GM12891 (cell line): ENCODE results near the gene ZNRD2.
"Not testable (repeated sequence)": the region's sequence is repeated elsewhere in the genome, so short reads cannot be mapped to it uniquely, and the experiment has no call there.

Experiments
- DNase-seq: peaks from one replicate; pipeline ENCODE4 v3.0.0; 2011; ENCODE audit warnings: low spot score; ENCODE audit not compliant: insufficient read length
- FAIRE-seq: peaks from 2 replicates; lab custom pipeline; 2011; peaks lifted over from hg19 to GRCh38; lab: Jason Lieb, UNC
- PAX5 ChIP-seq: IDR thresholded peaks from 2 replicates; pipeline ENCODE4 v1.6.1; 2011; ENCODE audit warnings: low read length, moderate library complexity, mild to moderate bottlenecking; ENCODE audit not compliant: insufficient read depth, severe bottlenecking
- POLR2A ChIP-seq: IDR thresholded peaks from 2 replicates; pipeline ENCODE4 v1.6.1; 2011; ENCODE audit warnings: low read depth, low read length, control low read depth
- POLR2AphosphoS5 ChIP-seq: IDR thresholded peaks from 2 replicates; pipeline ENCODE4 v1.6.1; 2011; ENCODE audit warnings: low read depth, low read length, control low read depth
- POU2F2 ChIP-seq: IDR thresholded peaks from 2 replicates; pipeline ENCODE4 v1.6.1; 2011; ENCODE audit warnings: low read depth, mild to moderate bottlenecking, control low read depth, low read length, moderate library complexity
- SPI1 ChIP-seq: IDR thresholded peaks from 2 replicates; pipeline ENCODE4 v1.6.1; 2011; ENCODE audit warnings: low read depth, low read length, control low read depth
- TAF1 ChIP-seq: IDR thresholded peaks from 2 replicates; pipeline ENCODE4 v1.6.1; 2011; ENCODE audit warnings: low read depth, low read length, control low read depth

ZNRD2 gene

DNA sequence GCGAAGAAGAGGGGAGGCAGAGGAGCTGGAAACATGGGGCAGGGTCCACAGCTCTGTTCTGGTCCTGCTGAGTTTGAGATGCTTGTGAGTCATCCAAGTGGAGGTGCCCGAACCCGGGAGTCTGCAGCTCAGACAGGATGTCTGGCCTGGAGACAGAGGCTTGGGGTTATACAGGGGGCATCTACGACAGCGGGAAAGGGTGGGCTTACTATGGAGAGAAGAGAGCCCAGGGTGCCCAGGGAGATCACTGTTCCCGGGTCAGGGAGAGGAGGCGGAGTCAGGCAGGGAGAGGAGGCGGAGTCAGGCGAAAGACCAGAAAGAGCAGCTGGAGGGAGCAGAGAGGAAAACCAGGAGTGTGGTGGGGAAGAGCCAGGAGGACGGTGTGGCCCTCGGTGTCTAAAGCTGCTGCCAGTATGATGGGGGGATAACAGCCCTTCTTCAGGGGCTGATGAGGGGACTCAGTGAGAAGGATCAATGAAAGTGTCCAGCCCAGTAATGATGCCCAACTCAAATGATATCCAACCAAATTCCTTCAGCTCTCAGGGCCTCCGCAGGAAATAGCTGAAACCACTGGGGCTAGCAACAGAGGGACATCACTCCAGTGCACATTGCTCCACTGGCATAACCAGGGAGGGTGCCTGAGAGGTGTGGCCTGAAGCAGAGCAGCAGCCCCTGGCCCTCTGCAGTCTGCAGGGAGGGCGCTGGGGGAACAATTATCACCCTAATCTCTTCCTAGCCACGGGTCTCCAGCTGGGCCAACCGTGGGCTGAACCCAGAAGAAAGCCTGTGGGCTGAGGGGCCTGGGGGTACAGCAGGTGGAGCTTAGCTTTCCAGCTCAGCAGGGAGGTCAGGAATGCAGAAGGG is 9.5 kb upstream of the ZNRD2 start:
- FAIRE-seq (no peak), DNase-seq (no peak)
- TF ChIP-seq POLR2AphosphoS5 (no peak), SPI1 (no peak), PAX5 (no peak)

DNA sequence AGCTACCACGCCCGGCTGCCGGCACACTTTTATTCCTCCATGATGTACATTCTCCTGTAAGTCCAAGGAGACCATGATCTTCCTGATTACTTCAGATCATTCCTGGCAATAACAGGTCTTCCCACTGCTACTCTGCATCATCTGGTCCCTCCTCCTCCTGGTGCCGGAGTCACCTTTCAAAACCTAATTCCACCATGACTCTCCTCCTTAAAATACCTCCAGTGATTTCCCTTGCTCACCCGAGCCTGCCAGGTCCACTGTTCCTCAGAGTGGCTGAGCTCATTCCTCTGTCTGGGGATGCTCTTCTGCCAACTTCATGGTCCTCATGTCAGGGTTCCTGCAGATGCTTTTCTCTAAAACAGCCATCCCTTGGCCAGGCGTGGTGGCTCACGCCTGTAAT is 8.3 kb upstream of the ZNRD2 start:
- TF ChIP-seq POLR2A (no peak), PAX5 (no peak), TAF1 (no peak), POLR2AphosphoS5 (no peak), SPI1 (no peak), POU2F2 (no peak)
- FAIRE-seq (no peak), DNase-seq (no peak)

DNA sequence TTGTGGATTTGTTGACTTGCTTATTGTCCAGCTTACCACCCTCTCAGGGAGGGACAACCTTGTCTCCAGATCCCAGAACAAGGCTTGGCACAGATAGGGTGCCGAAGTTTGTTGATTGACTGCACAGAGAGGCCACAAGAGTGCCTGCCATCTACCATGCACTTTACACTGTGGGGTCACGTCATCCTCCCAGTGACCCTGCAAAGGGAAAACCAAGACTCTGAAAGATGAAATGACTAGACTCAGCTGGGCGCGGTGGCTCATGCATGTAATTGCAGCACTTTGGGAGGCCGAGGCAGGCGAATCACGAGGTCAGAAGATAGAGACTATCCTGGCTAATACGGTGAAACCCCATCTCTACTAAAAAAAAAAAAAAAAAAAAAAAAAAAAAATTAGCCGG is 7.5 kb upstream of the ZNRD2 start:
- no peak for FAIRE-seq
- no peak for DNase-seq
- TF ChIP-seq POLR2AphosphoS5 (no peak), SPI1 (no peak), POLR2A (no peak), POU2F2 (no peak), TAF1 (no peak), PAX5 (no peak)

DNA sequence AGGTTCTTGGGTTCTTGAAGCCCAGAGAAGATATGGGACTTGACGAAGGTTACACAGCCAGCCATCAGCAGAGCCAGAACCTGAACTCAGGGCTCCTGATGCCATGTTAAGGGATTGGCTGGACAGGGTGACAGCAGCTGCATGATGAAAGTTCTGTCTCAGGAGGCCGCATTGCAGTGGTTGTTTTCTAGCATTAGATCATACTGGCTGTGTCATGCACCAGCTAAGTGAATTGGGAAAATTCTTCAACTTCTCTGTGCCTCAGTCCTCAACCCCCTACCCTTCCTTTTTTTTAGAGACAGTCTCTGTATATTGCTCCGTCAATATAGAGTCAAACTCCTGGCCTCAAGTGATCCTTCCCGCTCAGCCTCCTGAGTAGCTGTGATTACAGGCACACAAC is 6.7 kb upstream of the ZNRD2 start:
- FAIRE-seq (no peak), DNase-seq (no peak)
- no peak for TF ChIP-seq POU2F2
- no peak for TF ChIP-seq POLR2AphosphoS5
- TF ChIP-seq TAF1 = no peak
- TF ChIP-seq POLR2A = no peak
- no peak for TF ChIP-seq SPI1
- TF ChIP-seq PAX5 = no peak

DNA sequence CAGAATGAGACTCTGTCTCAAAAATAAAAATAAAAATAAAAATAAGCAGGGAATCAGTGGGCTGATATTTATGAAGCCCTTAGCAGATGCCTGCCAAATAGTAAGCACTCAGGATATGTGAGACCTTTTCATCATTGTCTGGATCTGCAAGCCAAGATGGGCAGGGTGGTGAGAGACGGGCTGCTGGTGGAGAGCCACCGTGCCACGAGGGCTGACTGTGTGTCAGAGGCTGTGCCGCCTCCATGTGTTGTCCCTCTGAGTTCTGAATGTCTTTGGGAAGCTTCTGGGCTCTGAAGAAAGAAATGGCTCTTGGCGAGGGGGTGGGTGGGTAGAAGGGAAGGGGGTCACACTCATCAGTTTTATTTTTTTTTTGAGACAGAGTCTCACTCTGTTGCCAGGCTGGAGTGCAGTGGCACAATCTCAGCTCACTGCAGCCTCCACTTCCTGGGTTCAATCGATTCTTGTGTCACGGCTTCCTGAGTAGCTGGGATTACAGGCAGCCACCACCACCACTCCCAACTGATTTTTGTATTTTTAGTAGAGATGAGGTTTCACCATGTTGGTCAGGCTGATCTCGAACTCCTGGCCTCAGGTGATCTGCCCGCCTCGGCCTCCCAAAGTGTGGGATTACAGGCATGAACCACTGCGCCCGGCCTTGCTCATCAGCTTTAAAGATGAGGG is 5.3 kb upstream of the ZNRD2 start:
- FAIRE-seq, DNase-seq: not testable (repeated sequence)

DNA sequence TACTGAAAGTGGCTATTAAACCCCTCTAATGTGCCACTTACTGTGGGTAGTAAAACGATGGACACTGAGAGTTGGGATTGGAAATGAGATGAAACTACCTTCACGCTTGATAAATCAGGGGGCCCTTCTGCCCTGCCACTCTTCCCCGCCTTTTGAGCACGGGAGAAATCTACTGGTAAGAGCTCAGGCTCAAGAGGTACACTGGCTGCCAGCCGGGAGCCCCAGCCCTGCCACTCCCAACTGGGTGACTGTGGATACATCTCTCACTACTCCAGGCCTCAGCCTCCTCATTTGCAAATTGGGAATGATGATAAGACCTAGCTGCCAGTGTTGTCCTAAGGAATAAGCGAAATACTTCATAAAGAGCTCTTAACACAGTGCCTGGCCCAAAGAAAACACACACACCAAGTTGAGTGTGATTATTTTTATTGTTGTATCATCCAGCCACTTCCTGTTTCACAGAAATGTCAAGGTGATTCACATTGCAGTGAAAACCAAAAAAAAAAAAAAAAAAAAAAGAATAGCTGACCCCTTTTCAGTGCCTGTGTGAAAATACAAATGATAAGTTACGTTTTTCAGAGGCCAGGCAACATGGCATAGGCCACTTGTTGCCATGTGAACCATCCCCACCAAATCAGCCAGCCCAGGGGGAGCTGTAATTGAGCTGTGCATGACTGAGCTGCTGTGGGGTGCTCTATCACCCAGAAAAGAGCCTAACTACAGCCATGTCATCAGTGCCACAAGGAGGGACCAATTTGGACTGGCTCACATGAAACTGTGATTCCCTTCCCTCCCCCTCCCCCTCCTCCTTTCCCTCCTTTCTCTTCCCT is 4.4 kb upstream of the ZNRD2 start:
- TF ChIP-seq POLR2A = no peak
- peak; percentile 68; the same call in 1 of the 2 replicates for TF ChIP-seq SPI1
- DNase-seq (no peak), FAIRE-seq (no peak)

DNA sequence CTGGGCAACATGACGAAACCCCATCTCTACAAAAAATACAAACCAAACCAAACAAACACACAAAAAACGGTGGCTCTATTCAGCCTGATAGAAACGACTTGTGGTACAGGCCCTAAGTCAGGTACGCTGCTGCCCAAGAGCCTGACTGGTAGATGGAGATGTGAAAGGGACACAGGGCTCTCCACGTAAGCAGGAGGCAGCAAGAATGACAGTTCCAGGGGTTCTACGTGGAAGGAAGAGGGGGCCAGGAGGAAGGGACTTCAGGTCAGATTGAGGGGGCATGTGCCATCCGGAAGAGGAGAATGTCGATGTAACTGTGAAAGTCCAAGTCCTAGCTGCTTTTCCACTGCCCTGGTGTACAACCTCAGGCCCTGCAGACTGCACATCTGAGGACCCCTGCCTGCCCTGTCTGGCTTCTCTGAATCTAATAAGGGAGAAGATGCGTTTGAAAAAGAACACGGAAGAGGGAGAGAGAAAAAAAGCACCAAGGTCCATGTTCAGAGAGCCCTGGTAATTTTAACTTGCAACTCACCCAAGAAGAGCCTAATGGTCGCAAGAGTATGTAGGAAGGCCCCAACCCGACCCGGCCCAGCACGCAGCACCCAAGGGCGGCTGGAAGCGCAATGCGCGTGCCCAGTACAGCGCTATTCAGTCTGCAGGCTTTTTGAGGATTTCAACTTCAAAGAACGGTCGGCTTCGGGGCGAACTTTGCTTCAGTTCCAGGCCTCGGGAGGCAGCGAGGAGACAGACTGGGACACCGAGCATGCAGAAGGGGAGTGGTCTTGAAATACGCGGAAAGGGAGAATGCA is 909 bp upstream of the ZNRD2 start:
- FAIRE-seq (no peak), DNase-seq (no peak)
- TF ChIP-seq POLR2AphosphoS5 = 0 out of 2 replicates have a peak, but pooled peaks have one; percentile 60
- no peak for TF ChIP-seq PAX5

DNA sequence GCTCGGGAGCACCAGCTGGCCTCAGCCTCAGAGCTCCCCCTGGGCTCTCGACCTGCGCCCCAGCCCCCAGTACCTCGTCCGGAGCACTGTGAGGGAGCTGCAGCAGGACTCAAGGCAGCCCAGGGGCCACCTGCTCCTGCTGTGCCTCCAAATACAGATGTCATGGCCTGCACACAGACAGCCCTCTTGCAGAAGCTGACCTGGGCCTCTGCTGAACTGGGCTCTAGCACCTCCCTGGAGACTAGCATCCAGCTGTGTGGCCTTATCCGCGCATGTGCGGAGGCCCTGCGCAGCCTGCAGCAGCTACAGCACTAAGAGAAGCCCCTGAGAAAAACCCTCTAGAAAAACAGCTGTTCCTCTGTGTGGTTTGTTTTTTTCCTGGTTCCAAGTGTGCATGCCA is 1.1 kb downstream of the ZNRD2 start:
- TF ChIP-seq POLR2A = no peak
- FAIRE-seq (no peak), DNase-seq (no peak)

DNA sequence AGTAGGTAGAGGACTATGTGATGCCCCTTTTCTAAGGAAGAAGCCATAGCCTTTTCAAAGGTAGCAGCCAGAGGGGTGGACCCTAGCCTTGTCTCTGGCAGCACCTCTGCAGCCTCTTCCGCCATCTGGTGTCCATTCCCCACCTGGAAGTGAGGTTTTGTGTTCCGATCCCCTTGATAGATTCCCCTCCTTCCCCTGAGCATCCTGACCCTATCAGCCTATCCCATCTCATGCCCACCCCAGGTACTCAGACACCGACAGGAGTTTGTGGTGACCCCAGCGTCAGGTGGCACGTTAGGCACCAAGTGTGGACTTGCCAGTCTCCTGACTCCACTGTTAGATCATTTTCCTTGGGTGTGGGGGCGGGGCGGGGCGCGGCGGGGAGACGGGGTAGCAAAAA is 1.7 kb downstream of the ZNRD2 start:
- FAIRE-seq (no peak), DNase-seq (no peak)
- no peak for TF ChIP-seq POLR2A
- no peak for TF ChIP-seq POLR2AphosphoS5
- TF ChIP-seq PAX5 = no peak
- TF ChIP-seq SPI1 = no peak
- TF ChIP-seq POU2F2 = no peak
- no peak for TF ChIP-seq TAF1

DNA sequence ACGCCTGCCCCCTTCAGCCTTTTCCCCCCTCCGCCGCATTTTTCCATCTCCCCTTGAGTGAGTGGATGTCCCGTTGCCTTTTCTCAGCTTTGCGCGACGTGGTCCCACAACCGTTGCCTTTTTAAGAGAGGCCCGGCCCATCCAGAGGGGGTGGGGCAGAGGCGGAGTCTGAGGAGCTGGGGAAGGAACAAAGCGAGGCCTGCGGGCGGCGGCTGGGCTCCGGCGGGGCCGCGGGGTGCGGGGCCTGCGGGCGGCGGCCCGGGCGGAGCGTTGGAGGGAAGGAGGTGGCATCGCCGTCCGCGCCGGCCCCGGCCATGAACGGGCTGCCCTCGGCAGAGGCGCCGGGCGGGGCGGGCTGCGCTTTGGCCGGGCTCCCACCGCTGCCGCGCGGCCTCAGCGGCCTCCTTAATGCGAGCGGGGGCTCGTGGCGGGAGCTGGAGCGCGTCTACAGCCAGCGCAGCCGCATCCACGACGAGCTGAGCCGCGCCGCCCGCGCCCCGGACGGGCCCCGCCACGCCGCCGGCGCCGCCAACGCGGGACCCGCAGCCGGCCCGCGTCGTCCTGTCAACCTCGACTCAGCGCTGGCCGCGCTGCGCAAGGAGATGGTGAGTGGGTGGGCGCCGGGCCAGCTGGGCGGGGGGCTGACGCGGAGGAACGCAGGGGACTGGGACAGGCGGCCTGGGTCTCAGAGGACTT is 2.2 kb downstream of the ZNRD2 start, which contains the start of gene FAM89B:
TSS of gene FAM89B (plus strand) at position 183 of the 696 bp plus-strand sequence. CDS start at position 315, 132 bp downstream.
- FAIRE-seq (no peak), DNase-seq (no peak)
- no peak for TF ChIP-seq PAX5
- no peak for TF ChIP-seq TAF1
- TF ChIP-seq POLR2A = no peak
- TF ChIP-seq POU2F2 = no peak
- no peak for TF ChIP-seq SPI1
- TF ChIP-seq POLR2AphosphoS5 = no peak
